GM12878 (cell line): Measurements from ENCODE around the gene VSIG10. TPM values are rescaled to one million over a fixed set of nuclear protein-coding genes. Genes with fewer than 3 reads are reported as not detected.
A peak's percentile ranks its signal among the peaks of the same experiment; 100 is the strongest.

Source experiments
- BHLHE40 ChIP-seq, 2 experiments: fragments of 450-650 bp in 1 of 2; IDR thresholded peaks; 2 replicates each; pipeline ENCODE4 v1.6.1; 2011 to 2017; ENCODE audit warnings: low read depth in 2 of 2, borderline replicate concordance in 1 of 2, improper control_type of control experiment in 1 of 2, low read length in 1 of 2, mild to moderate bottlenecking in 1 of 2
- CBX5 ChIP-seq: sonication (generic); IDR thresholded peaks from 2 replicates; pipeline ENCODE4 v1.6.1; 2016; ENCODE audit warnings: low read depth, moderate library complexity, mild to moderate bottlenecking, inconsistent platforms
- CEBPZ ChIP-seq: fragments of 150-350 bp; IDR thresholded peaks from 2 replicates; pipeline ENCODE4 v1.6.1; 2016; ENCODE audit warnings: low read depth, low read length
- E2F8 ChIP-seq: fragments of 450-650 bp; IDR thresholded peaks from 2 replicates; pipeline ENCODE4 v1.6.1; 2018; ENCODE audit warnings: mild to moderate bottlenecking, low read depth, moderate library complexity; ENCODE audit not compliant: partially characterized antibody
- EED ChIP-seq: sonication (generic); IDR thresholded peaks from 2 replicates; pipeline ENCODE4 v1.6.1; 2016; ENCODE audit warnings: antibody characterized with exemption, low read depth
- GATAD2B ChIP-seq: fragments of 450-650 bp; conservative IDR thresholded peaks from 2 replicates; pipeline ENCODE4 v1.6.1; 2017; ENCODE audit warnings: low read depth, mild to moderate bottlenecking, moderate library complexity
- IRF5 ChIP-seq: fragments of 450-650 bp; IDR thresholded peaks from 2 replicates; pipeline ENCODE4 v1.6.1; 2017; ENCODE audit warnings: borderline replicate concordance
- NBN ChIP-seq: fragments of 450-650 bp; IDR thresholded peaks from 2 replicates; pipeline ENCODE4 v1.6.1; 2016
- NFIC ChIP-seq: IDR thresholded peaks from 2 replicates; pipeline ENCODE4 v1.6.1; 2012; ENCODE audit warnings: low read depth, mild to moderate bottlenecking, inconsistent platforms, low read length, moderate library complexity
- NR2C1 ChIP-seq: fragments of 450-650 bp; IDR thresholded peaks from 2 replicates; pipeline ENCODE4 v1.6.1; 2017; ENCODE audit warnings: antibody characterized with exemption, mild to moderate bottlenecking, moderate library complexity
- NRF1 ChIP-seq: conservative IDR thresholded peaks from 2 replicates; pipeline ENCODE4 v1.6.1; 2011; ENCODE audit warnings: mild to moderate bottlenecking, low read depth, low read length, improper control_type of control experiment
- PAX8 ChIP-seq: fragments of 450-650 bp; IDR thresholded peaks from 2 replicates; pipeline ENCODE4 v1.6.1; 2017; ENCODE audit warnings: mild to moderate bottlenecking, moderate library complexity
- SMC3 ChIP-seq: IDR thresholded peaks from 2 replicates; pipeline ENCODE4 v1.6.1; 2011; ENCODE audit warnings: low read length, improper control_type of control experiment, borderline replicate concordance
- SRF ChIP-seq, 2 experiments: IDR thresholded peaks; 2 replicates each; pipeline ENCODE4 v1.6.1; 2011; ENCODE audit warnings: low read depth in 2 of 2, low read length in 2 of 2, mild to moderate bottlenecking in 1 of 2, moderate library complexity in 1 of 2
- ZBTB40 ChIP-seq: fragments of 450-650 bp; IDR thresholded peaks from 2 replicates; pipeline ENCODE4 v1.6.1; 2016; ENCODE audit warnings: mild to moderate bottlenecking, moderate library complexity, borderline replicate concordance
- polyA plus RNA-seq, 11 experiments: library from polyadenylated mRNA; depleted of rRNA in 4 of 11; unstranded in 6 of 11; stranded (reverse) in 5 of 11; fragments of >200 nt; fragmentation: Nextera tagmentation in 4 of 11; fragmentation: Illumina TruSeq in 1 of 11; extraction: Ambion mirVana in 4 of 11; extraction: Trizol in 1 of 11; gene quantifications; 1 replicate in 1 of 11; 2 replicates in 10 of 11; pipeline versions ENCODE4 v1.2.1 to v1.2.3, GENCODE V29; 2011 to 2016; ENCODE audit warnings: inconsistent platforms in 2 of 11, missing spikeins in 2 of 11, low read depth in 1 of 11
- total RNA-seq, 4 experiments: library from RNA; depleted of rRNA in 3 of 4; stranded (reverse); fragments of >200 nt in 3 of 4; fragmentation: Illumina TruSeq in 1 of 4; extraction: Trizol in 1 of 4; gene quantifications; 2 replicates each; pipeline versions ENCODE4 v1.2.1 to v1.2.3, GENCODE V29; 2013 to 2021
- TF ChIP-seq, protein P1 (sequence below): IDR thresholded peaks from 2 replicates; pipeline ENCODE4 v1.6.1; 2012; ENCODE audit warnings: low read length, inconsistent platforms

The VSIG10 gene
- total and polyA plus RNA-seq, 10 of the 15 experiments (the other 5 are each of a cell fraction or from before 2014, with no cell fraction given) = 3.4 to 10.2 (median 5.8) TPM

DNA sequence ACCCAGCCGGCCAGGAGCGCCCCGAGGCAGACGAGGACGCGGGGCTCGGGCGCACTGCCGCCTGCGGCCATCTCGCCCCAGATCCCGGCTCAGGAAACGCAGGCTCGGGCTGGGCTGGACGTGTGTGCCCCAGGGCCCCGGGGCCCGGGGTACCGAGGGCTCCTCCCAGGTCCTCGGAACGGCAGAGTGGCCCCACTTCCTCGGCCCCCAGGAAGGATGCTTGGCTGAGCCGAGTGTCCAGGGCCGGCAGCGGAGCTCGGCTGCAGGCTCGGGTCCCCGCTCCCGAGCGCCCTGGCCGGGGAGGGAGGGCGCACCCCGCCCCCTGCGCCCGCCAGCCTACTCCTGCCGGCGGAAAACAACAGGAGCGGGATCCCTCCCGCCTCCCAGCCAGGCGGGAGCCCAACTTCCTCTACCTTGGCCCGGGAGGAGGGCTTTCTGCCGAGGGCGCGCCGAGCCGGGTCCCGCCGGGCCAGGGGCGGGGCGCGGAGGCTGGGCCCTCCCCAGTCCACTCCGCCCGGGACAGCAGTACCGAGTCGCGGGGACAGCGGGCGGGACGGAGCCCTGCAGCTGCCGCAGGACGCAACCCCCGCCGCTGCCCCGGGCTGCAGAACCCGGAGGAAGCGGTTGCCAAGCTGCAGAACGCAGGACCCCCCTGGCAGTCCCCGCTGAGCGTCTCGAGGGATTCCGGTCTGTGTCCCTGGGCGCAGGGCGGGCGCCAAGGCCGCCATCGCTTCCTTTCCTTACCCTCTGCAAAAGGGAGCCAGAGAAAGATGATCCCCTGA lies at the start of gene VSIG10 (continued):
- 0 out of 2 replicates have a peak, but pooled peaks have one; percentile 29 for TF ChIP-seq GATAD2B
- TF ChIP-seq EED = no peak
- TF ChIP-seq NFIC = no peak
- TF ChIP-seq ZBTB40 = no peak
- TF ChIP-seq IRF5 = no peak
- no peak for TF ChIP-seq NR2C1
- TF ChIP-seq E2F8 = no peak
- TF ChIP-seq CEBPZ = no peak
- no peak for TF ChIP-seq PAX8
- no peak for TF ChIP-seq NBN
- 0 out of 4 replicates have a peak, but pooled peaks of 1 of the 2 experiments have one; percentile 3 for TF ChIP-seq BHLHE40 (IDR thresholded peaks at IDR 0.05; ENCODE audit: borderline replicate concordance in 1 of 2, low read depth in 2 of 2, low read length in 1 of 2)
- no peak for TF ChIP-seq SMC3
- no peak for TF ChIP-seq CBX5
- no peak for TF ChIP-seq SRF (IDR thresholded peaks at IDR 0.05; ENCODE audit: low read depth in 2 of 2, low read length in 2 of 2)
- TF ChIP-seq NRF1 = no peak
- TF ChIP-seq, protein P1, sequence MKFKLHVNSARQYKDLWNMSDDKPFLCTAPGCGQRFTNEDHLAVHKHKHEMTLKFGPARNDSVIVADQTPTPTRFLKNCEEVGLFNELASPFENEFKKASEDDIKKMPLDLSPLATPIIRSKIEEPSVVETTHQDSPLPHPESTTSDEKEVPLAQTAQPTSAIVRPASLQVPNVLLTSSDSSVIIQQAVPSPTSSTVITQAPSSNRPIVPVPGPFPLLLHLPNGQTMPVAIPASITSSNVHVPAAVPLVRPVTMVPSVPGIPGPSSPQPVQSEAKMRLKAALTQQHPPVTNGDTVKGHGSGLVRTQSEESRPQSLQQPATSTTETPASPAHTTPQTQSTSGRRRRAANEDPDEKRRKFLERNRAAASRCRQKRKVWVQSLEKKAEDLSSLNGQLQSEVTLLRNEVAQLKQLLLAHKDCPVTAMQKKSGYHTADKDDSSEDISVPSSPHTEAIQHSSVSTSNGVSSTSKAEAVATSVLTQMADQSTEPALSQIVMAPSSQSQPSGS = no peak
